ENCODE measurements around the gene DERL3.

GRCh38 chr22:23822101-23822671 is 16.6 kb downstream of the DERL3 start:
- TF ChIP-seq, protein P1, sequence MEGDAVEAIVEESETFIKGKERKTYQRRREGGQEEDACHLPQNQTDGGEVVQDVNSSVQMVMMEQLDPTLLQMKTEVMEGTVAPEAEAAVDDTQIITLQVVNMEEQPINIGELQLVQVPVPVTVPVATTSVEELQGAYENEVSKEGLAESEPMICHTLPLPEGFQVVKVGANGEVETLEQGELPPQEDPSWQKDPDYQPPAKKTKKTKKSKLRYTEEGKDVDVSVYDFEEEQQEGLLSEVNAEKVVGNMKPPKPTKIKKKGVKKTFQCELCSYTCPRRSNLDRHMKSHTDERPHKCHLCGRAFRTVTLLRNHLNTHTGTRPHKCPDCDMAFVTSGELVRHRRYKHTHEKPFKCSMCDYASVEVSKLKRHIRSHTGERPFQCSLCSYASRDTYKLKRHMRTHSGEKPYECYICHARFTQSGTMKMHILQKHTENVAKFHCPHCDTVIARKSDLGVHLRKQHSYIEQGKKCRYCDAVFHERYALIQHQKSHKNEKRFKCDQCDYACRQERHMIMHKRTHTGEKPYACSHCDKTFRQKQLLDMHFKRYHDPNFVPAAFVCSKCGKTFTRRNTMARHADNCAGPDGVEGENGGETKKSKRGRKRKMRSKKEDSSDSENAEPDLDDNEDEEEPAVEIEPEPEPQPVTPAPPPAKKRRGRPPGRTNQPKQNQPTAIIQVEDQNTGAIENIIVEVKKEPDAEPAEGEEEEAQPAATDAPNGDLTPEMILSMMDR (IDR thresholded peaks at IDR 0.05), result no peak
- TF ChIP-seq POLR2AphosphoS5 (IDR thresholded peaks at IDR 0.05; ENCODE audit: low read depth, low read length) (no peak), SIN3A (IDR thresholded peaks at IDR 0.05; ENCODE audit: borderline replicate concordance, insufficient read depth, low read depth, low read length) (no peak)
- TF ChIP-seq, protein P2, sequence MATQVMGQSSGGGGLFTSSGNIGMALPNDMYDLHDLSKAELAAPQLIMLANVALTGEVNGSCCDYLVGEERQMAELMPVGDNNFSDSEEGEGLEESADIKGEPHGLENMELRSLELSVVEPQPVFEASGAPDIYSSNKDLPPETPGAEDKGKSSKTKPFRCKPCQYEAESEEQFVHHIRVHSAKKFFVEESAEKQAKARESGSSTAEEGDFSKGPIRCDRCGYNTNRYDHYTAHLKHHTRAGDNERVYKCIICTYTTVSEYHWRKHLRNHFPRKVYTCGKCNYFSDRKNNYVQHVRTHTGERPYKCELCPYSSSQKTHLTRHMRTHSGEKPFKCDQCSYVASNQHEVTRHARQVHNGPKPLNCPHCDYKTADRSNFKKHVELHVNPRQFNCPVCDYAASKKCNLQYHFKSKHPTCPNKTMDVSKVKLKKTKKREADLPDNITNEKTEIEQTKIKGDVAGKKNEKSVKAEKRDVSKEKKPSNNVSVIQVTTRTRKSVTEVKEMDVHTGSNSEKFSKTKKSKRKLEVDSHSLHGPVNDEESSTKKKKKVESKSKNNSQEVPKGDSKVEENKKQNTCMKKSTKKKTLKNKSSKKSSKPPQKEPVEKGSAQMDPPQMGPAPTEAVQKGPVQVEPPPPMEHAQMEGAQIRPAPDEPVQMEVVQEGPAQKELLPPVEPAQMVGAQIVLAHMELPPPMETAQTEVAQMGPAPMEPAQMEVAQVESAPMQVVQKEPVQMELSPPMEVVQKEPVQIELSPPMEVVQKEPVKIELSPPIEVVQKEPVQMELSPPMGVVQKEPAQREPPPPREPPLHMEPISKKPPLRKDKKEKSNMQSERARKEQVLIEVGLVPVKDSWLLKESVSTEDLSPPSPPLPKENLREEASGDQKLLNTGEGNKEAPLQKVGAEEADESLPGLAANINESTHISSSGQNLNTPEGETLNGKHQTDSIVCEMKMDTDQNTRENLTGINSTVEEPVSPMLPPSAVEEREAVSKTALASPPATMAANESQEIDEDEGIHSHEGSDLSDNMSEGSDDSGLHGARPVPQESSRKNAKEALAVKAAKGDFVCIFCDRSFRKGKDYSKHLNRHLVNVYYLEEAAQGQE (IDR thresholded peaks at IDR 0.05; ENCODE audit: insufficient read depth in 1 of 2, low read depth in 2 of 2, low read length in 1 of 2), result no peak
